Suprapubic skin (tissue), 4 donors: ENCODE results near the gene ADAMTS2. TPM values are rescaled to one million over a fixed set of nuclear protein-coding genes. Genes with fewer than 3 reads are reported as not detected.
A peak's percentile ranks its signal among the peaks of the same experiment; 100 is the strongest.

Experiments used
- DNase-seq, 2 donors: peaks; one replicate each; pipeline ENCODE4 v3.0.0-alpha.2; 2019; ENCODE audit warnings: low spot score in 2 of 2
- H3K27ac ChIP-seq: fragments of 200-600 bp; sonication (generic); one replicate; pipeline ENCODE4 v1.5.1; 2019
- H3K27me3 ChIP-seq: fragments of 200-600 bp; sonication (generic); one replicate; pipeline ENCODE4 v1.5.1; 2019
- H3K36me3 ChIP-seq: fragments of 200-600 bp; sonication (generic); one replicate; pipeline ENCODE4 v1.5.1; 2019
- H3K4me1 ChIP-seq: fragments of 200-600 bp; sonication (generic); one replicate; pipeline ENCODE4 v1.5.1; 2019
- H3K4me3 ChIP-seq: fragments of 200-600 bp; sonication (generic); one replicate; pipeline ENCODE4 v1.5.1; 2019; ENCODE audit warnings: mild to moderate bottlenecking
- H3K9me3 ChIP-seq: fragments of 200-600 bp; sonication (generic); one replicate; pipeline ENCODE4 v1.5.1; 2019
- EP300 ChIP-seq: sonication (generic); formaldehyde crosslinking; IDR thresholded peaks from one replicate; pipeline ENCODE4 v1.6.1; 2017; ENCODE audit warnings: antibody characterized with exemption
- POLR2A ChIP-seq, 2 donors: fragments of 450-650 bp; IDR thresholded peaks; one replicate each; pipeline ENCODE4 v1.6.1; 2017; ENCODE audit warnings: antibody characterized with exemption in 2 of 2, mild to moderate bottlenecking in 2 of 2, moderate library complexity in 2 of 2
- POLR2AphosphoS5 ChIP-seq, 3 donors: sonication (generic); formaldehyde crosslinking; IDR thresholded peaks; one replicate each; pipeline ENCODE4 v1.6.1; 2017; ENCODE audit warnings: antibody characterized with exemption in 3 of 3
- WGBS: methylation state at CpG from one replicate; pipeline ENCODE4 v1.1.5; 2018; 5-methylcytosine and 5-hydroxymethylcytosine counted together
- total RNA-seq, 4 donors: library from RNA; depleted of rRNA; stranded (reverse); fragments of >200 nt; gene quantifications; one replicate each; pipeline ENCODE4 v1.1.0, GENCODE V29; 2016
- TF ChIP-seq, protein P1 (sequence below), 2 donors: fragments of 200-600 bp in 1 of 2; fragments of 450-650 bp in 1 of 2; sonication (generic) in 1 of 2; IDR thresholded peaks; one replicate each; pipeline ENCODE4 v1.5.1; 2016 to 2019; ENCODE audit warnings: antibody characterized with exemption in 2 of 2, mild to moderate bottlenecking in 1 of 2, moderate library complexity in 1 of 2

ADAMTS2 gene
- total RNA-seq, 4 donors from 2014 or later: 3.1 to 5.5 (median 4.3) TPM

DNA sequence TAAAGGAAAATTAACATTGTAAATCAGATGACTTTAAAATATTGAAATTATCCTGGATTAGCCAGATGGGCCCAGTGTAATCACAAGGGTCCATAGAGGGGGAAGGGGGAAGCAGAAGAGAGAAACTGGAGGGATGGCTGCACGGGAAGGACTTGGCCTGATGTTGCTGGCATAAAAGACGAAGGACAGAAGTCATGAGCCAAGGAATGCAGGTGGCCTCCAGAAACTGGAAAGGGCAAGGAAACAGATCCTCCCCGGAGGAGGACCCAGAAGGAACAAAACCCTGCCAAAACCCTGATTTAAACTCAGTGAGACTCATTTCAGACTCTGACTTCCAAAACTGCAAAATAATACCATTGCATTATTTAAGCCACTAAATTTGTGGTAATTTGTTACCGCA lies 100.2 kb downstream of the ADAMTS2 start:
- WGBS: 64% methylated on average over 4 of the region's 4 CpGs

DNA sequence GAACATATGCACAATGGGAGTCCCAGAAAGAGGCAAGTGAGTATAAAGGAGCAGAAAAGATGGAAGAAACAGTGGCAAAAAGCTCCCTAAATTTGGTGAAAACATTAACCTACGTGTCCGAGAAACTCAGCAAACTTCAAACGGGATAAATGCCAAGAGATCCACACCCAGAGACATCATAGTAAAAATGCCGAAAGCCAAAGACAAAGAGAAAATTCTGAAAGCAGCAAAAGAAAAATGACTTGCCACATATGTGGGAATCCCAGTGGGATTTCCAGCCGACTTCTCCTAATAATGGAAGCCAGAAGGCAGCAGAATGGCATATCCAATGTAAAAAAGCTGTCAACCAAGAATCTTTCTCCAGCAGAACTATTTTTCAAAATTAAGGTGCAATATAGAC lies 101.2 kb downstream of the ADAMTS2 start:
- 37% methylated on average over 5 of the region's 5 CpGs for WGBS
- no peak overlapping the region for H3K4me3 ChIP-seq
- peaks cover 18% of the 10 kb centered on the region for H3K4me1 ChIP-seq
- H3K36me3 ChIP-seq: no peaks in the 10 kb centered on the region
- TF ChIP-seq POLR2A (IDR thresholded peaks at IDR 0.05) (no peak), POLR2AphosphoS5 (IDR thresholded peaks at IDR 0.05) (no peak), EP300 (no peak)
- TF ChIP-seq, protein P1, sequence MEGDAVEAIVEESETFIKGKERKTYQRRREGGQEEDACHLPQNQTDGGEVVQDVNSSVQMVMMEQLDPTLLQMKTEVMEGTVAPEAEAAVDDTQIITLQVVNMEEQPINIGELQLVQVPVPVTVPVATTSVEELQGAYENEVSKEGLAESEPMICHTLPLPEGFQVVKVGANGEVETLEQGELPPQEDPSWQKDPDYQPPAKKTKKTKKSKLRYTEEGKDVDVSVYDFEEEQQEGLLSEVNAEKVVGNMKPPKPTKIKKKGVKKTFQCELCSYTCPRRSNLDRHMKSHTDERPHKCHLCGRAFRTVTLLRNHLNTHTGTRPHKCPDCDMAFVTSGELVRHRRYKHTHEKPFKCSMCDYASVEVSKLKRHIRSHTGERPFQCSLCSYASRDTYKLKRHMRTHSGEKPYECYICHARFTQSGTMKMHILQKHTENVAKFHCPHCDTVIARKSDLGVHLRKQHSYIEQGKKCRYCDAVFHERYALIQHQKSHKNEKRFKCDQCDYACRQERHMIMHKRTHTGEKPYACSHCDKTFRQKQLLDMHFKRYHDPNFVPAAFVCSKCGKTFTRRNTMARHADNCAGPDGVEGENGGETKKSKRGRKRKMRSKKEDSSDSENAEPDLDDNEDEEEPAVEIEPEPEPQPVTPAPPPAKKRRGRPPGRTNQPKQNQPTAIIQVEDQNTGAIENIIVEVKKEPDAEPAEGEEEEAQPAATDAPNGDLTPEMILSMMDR (IDR thresholded peaks at IDR 0.05): no peak
- peak overlapping the region; percentile 29 for H3K27ac ChIP-seq
- no peaks in the 10 kb centered on the region for H3K9me3 ChIP-seq
- no peaks in the 10 kb centered on the region for H3K27me3 ChIP-seq
- peak; percentile 9 for DNase-seq

More for the DNA sequence above, 100.2 kb downstream of the ADAMTS2 start:
- H3K36me3 ChIP-seq: no peaks in the 10 kb centered on the region
- no peak for DNase-seq
- H3K27ac ChIP-seq: no peak overlapping the region
- peaks cover 18% of the 10 kb centered on the region for H3K4me1 ChIP-seq
- no peaks in the 10 kb centered on the region for H3K9me3 ChIP-seq
- TF ChIP-seq POLR2A (IDR thresholded peaks at IDR 0.05): no peak
- TF ChIP-seq, protein P1 (IDR thresholded peaks at IDR 0.05): no peak
- no peak for TF ChIP-seq POLR2AphosphoS5 (IDR thresholded peaks at IDR 0.05)
- TF ChIP-seq EP300: no peak
- no peaks in the 10 kb centered on the region for H3K27me3 ChIP-seq
- H3K4me3 ChIP-seq: no peak overlapping the region

DNA sequence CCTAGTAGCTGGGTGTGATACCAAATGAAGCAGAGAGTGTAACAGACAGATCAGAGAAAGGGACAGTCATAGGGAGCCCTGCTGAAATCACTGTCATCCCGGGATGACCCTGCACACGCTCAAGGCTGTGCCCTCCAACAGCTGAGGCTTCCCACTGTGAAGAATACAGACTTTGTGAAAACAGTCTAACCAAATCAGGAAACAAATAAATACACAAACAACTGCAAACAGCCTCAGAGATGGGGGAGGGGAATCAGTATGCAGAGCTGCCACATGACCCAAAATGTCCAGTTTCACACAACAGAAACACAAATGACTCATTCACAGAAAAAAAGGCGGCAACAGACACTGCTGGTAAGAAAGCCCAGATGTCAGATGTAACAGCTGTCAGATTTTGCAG lies 101.9 kb downstream of the ADAMTS2 start:
- no peak for TF ChIP-seq POLR2A (IDR thresholded peaks at IDR 0.05)
- TF ChIP-seq, protein P1 (IDR thresholded peaks at IDR 0.05): no peak
- no peak for TF ChIP-seq POLR2AphosphoS5 (IDR thresholded peaks at IDR 0.05)
- TF ChIP-seq EP300: no peak
- peaks cover 18% of the 10 kb centered on the region for H3K4me1 ChIP-seq
- H3K36me3 ChIP-seq: no peaks in the 10 kb centered on the region
- WGBS: 42% methylated on average over 3 of the region's 3 CpGs
- no peaks in the 10 kb centered on the region for H3K9me3 ChIP-seq
- H3K4me3 ChIP-seq: no peak overlapping the region
- H3K27me3 ChIP-seq: no peaks in the 10 kb centered on the region
- H3K27ac ChIP-seq: peak overlapping the region; percentile 29
- DNase-seq: peak; percentile 43

DNA sequence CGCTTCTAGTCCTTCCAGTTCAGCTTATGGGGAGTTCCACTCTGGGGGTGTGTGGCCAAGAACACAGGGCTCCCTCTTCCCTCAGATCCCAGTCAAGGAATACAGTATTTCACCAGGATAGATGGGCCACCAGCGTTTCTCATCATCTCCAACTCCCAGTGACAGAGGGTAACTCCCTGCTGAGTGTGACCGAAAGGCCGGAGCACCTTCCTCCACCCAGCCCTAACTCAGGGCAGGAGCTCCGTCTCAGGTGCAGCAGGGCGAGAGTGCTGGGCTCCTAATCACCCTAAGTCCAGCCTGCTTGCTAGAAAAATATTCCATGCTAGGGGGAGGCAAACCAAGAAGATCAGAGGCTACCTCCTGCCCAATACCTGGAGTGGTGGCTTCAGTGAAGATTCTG lies 102.6 kb downstream of the ADAMTS2 start:
- TF ChIP-seq, protein P1 (IDR thresholded peaks at IDR 0.05): no peak
- TF ChIP-seq POLR2A (IDR thresholded peaks at IDR 0.05) (no peak), EP300 (no peak), POLR2AphosphoS5 (IDR thresholded peaks at IDR 0.05) (no peak)
- peaks cover 18% of the 10 kb centered on the region for H3K4me1 ChIP-seq
- no peak overlapping the region for H3K4me3 ChIP-seq
- peak overlapping the region; percentile 21 for H3K27ac ChIP-seq
- H3K27me3 ChIP-seq: no peaks in the 10 kb centered on the region
- no peaks in the 10 kb centered on the region for H3K36me3 ChIP-seq
- H3K9me3 ChIP-seq: no peaks in the 10 kb centered on the region
- WGBS: 84% methylated on average over 6 of the region's 6 CpGs
- peak; percentile 42 to 50 for DNase-seq

DNA sequence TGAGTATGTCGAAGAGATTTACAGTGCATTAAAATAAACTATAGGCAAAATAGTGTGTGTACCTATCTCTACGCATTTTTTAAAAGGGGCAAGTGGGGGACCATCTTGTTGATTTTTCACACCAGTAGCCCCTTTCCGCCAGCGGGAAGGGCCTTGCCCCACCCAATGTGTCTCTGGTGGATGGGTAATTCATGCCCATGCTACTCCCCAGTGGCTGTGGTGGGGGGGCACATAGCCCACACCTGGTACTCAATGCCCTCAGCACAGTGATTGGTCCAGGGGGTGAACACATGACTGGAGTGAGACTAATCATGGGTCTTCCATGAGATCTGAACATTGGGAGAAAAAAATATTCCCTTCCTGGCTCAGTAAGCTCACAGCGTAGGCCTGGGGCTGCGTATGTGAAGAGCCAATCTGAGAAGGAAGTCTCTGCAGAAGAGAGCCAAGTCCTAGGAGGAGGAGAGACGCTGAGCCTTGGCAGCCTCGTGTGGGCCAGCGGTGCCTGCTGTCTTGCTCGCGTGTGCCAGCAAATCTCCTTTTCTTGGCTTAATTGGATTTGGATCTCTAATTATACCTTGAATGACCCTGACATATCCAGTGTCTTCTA lies 103.4 kb downstream of the ADAMTS2 start:
- Histone ChIP-seq H3K9me3 (no peaks in the 10 kb centered on the region), H3K27me3 (no peaks in the 10 kb centered on the region), H3K4me3 (no peak overlapping the region), H3K4me1 (peaks cover 18% of the 10 kb centered on the region), H3K27ac (peak overlapping the region; percentile 21), H3K36me3 (no peaks in the 10 kb centered on the region)
- peak; percentile 36 to 47 for DNase-seq
- WGBS: 45% methylated on average over 11 of the region's 11 CpGs
- TF ChIP-seq POLR2A (IDR thresholded peaks at IDR 0.05) (no peak), POLR2AphosphoS5 (IDR thresholded peaks at IDR 0.05) (no peak), EP300 (no peak)
- TF ChIP-seq, protein P1 (IDR thresholded peaks at IDR 0.05): no peak
